WTC11 (cell line): ENCODE data around the gene TYROBP. TPM values are rescaled to one million over a fixed set of nuclear protein-coding genes. Genes with fewer than 3 reads are reported as not detected.
A peak's percentile ranks its signal among the peaks of the same experiment; 100 is the strongest.

Experiments
- ATAC-seq: fragments of 200-7000 bp; cut with Tn5 transposase; 2 replicates; pipeline ENCODE4 v1.10.0; 2021; ENCODE audit warnings: mild to moderate bottlenecking, moderate library complexity
- CTCF ChIA-PET: fragments of 300-600 bp; sonication (Branson Sonifier 250); formaldehyde crosslinking; loops from one replicate; lab custom pipeline; 2021; ENCODE audit warnings: antibody characterized with exemption; lab: Charles Lee
- POLR2A ChIA-PET: fragments of 350-600 bp; sonication (Branson Sonifier 250); formaldehyde crosslinking; loops from one replicate; lab custom pipeline; 2021; ENCODE audit warnings: antibody characterized with exemption; lab: Charles Lee
- DNase-seq: peaks from one replicate; pipeline ENCODE4 v3.0.0; 2021; ENCODE audit warnings: low spot score
- H3K27ac Mint-ChIP-seq: 2 replicates; pipeline ENCODE4 v1.8.0; 2021; ENCODE audit warnings: mixed read lengths
- H3K27me3 Mint-ChIP-seq: 2 replicates; pipeline ENCODE4 v1.8.0; 2021; ENCODE audit warnings: low read depth, mild to moderate bottlenecking, moderate library complexity, mixed read lengths
- H3K36me3 Mint-ChIP-seq: 2 replicates; pipeline ENCODE4 v1.8.0; 2021; ENCODE audit warnings: mixed read lengths
- H3K4me1 Mint-ChIP-seq: 2 replicates; pipeline ENCODE4 v1.8.0; 2022; ENCODE audit warnings: mixed read lengths
- H3K4me3 Mint-ChIP-seq: 2 replicates; pipeline ENCODE4 v1.8.0; 2021; ENCODE audit warnings: mild to moderate bottlenecking, moderate library complexity, mixed read lengths
- H3K9me3 Mint-ChIP-seq: 2 replicates; pipeline ENCODE4 v1.8.0; 2021; ENCODE audit warnings: mixed read lengths
- CREB1 ChIP-seq: sonication (generic); formaldehyde crosslinking; IDR thresholded peaks from 2 replicates; pipeline ENCODE4 v1.8.0; 2023; ENCODE audit warnings: mild to moderate bottlenecking, missing genetic modification reagents
- ELF4 ChIP-seq: sonication (generic); formaldehyde crosslinking; IDR thresholded peaks from 2 replicates; pipeline ENCODE4 v1.8.1; 2022; ENCODE audit warnings: low read depth, mild to moderate bottlenecking, moderate library complexity, missing genetic modification reagents
- ESRRA ChIP-seq: sonication (generic); formaldehyde crosslinking; IDR thresholded peaks from 2 replicates; pipeline ENCODE4 v1.8.1; 2022; ENCODE audit warnings: mild to moderate bottlenecking, missing genetic modification reagents, borderline replicate concordance
- GABPB1 ChIP-seq: sonication (generic); formaldehyde crosslinking; IDR thresholded peaks from 2 replicates; pipeline ENCODE4 v1.8.1; 2023; ENCODE audit warnings: mild to moderate bottlenecking, missing genetic modification reagents
- GRHL2 ChIP-seq: fragments of 250-450 bp; sonication (Bioruptor Pico); IDR thresholded peaks from 2 replicates; pipeline ENCODE4 v1.8.0; 2022; ENCODE audit warnings: mild to moderate bottlenecking, moderate library complexity; ENCODE audit not compliant: insufficient replicate concordance, severe bottlenecking
- NR1H2 ChIP-seq: sonication (generic); formaldehyde crosslinking; IDR thresholded peaks from 2 replicates; pipeline ENCODE4 v1.9.0; 2021; ENCODE audit warnings: mild to moderate bottlenecking, moderate library complexity, missing genetic modification reagents
- PRRX2 ChIP-seq: fragments of 250-450 bp; sonication (Bioruptor Pico); IDR thresholded peaks from 2 replicates; pipeline ENCODE4 v1.8.0; 2021; ENCODE audit warnings: mild to moderate bottlenecking
- RORB ChIP-seq: fragments of 250-450 bp; sonication (Bioruptor Pico); IDR thresholded peaks from 2 replicates; pipeline ENCODE4 v1.9.0; 2021; ENCODE audit warnings: mild to moderate bottlenecking
- SMAD3 ChIP-seq: sonication (generic); formaldehyde crosslinking; IDR thresholded peaks from 2 replicates; pipeline ENCODE4 v1.8.0; 2022; ENCODE audit warnings: missing genetic modification reagents, mild to moderate bottlenecking, borderline replicate concordance
- SMAD4 ChIP-seq: sonication (generic); formaldehyde crosslinking; IDR thresholded peaks from 2 replicates; pipeline ENCODE4 v1.8.0; 2022; ENCODE audit warnings: mild to moderate bottlenecking, missing genetic modification reagents
- TEAD4 ChIP-seq: sonication (generic); formaldehyde crosslinking; IDR thresholded peaks from 2 replicates; pipeline ENCODE4 v1.8.0; 2022; ENCODE audit warnings: mild to moderate bottlenecking, missing genetic modification reagents
- ZNF121 ChIP-seq: sonication (generic); formaldehyde crosslinking; IDR thresholded peaks from 2 replicates; pipeline ENCODE4 v1.8.0; 2023; ENCODE audit warnings: missing genetic modification reagents
- ZNF671 ChIP-seq: fragments of 250-450 bp; sonication (Bioruptor Pico); IDR thresholded peaks from 2 replicates; pipeline ENCODE4 v1.8.0; 2021; ENCODE audit warnings: mild to moderate bottlenecking
- total RNA-seq: library from RNA; stranded (reverse); gene quantifications from 3 replicates; pipeline ENCODE4 v1.2.3, GENCODE V29; 2021
- TF ChIP-seq, protein P1 (sequence below): sonication (generic); formaldehyde crosslinking; IDR thresholded peaks from 2 replicates; pipeline ENCODE4 v1.8.1; 2023; ENCODE audit warnings: mild to moderate bottlenecking, missing genetic modification reagents, moderate library complexity
- TF ChIP-seq, protein P2 (sequence below): sonication (generic); formaldehyde crosslinking; IDR thresholded peaks from 2 replicates; pipeline ENCODE4 v1.8.0; 2023; ENCODE audit warnings: missing genetic modification reagents, mild to moderate bottlenecking, borderline replicate concordance
- TF ChIP-seq, protein P3 (sequence below): fragments of 250-450 bp; sonication (Bioruptor Pico); IDR thresholded peaks from 2 replicates; pipeline ENCODE4 v1.9.0; 2021; ENCODE audit warnings: mild to moderate bottlenecking, borderline replicate concordance
- TF ChIP-seq, protein P4 (sequence below): sonication (generic); formaldehyde crosslinking; IDR thresholded peaks from 2 replicates; pipeline ENCODE4 v1.8.1; 2023; ENCODE audit warnings: mild to moderate bottlenecking, missing genetic modification reagents
- TF ChIP-seq, protein P5 (sequence below): fragments of 250-450 bp; sonication (Bioruptor Pico); IDR thresholded peaks from 2 replicates; pipeline ENCODE4 v1.9.0; 2021; ENCODE audit warnings: moderate library complexity, mild to moderate bottlenecking, inconsistent platforms, borderline replicate concordance
- TF ChIP-seq, protein P6 (sequence below): sonication (generic); formaldehyde crosslinking; conservative IDR thresholded peaks from 2 replicates; pipeline ENCODE4 v1.8.1; 2022; ENCODE audit warnings: mild to moderate bottlenecking, missing genetic modification reagents
- TF ChIP-seq, protein P7 (sequence below): sonication (generic); formaldehyde crosslinking; IDR thresholded peaks from 2 replicates; pipeline ENCODE4 v1.8.0; 2023; ENCODE audit warnings: mild to moderate bottlenecking, missing genetic modification reagents

The TYROBP gene
- total RNA-seq, 1 experiment from 2014 or later: 0.46 TPM

DNA sequence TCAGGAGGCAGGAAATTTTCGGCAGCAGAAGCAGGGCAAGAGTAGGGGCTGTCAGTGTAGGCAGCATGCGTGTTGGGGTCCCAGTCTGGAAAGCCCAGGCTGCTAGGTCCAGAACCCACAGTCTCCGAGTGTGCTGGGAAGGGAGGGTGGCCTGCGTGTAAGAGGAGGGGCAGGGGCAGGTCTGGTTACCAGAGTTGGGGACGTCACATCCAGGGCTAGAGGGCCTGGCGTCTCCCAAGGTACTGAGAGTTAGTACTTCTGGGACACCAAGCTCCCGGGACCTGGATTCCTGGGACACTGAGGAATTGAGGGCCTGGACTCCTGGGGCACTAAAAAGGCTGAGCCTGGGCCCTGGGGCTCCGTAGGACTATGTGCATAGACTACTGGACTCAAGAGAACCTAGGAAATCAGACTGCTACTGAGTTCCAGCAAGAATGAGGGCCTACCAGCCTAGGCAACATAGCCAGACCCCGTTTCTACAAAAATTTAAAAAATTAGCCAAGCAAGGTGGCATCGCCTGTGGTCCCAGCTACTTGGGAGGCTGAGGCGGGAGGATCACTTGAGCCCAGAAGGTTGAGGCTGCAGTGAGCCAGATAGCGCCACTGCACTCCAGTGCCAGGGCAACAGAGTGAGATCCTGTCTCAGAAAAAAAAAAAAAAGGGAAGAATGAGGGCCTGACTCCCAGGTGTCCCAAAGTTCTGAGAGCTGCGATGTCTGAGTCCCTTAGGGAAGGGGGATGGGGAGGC lies 10.2 kb downstream of the TYROBP start:
- DNase-seq (no peak), ATAC-seq (no peak)
- POLR2A ChIA-PET: interaction anchor here (0.7 kb wide), 2 partner anchors 244 to 926 kb away, joined by 3 to 5 read pairs; no protein-coding TSS in a partner anchor
- peaks cover 31% of the 10 kb centered on the region for H3K36me3 Mint-ChIP-seq
- H3K9me3 Mint-ChIP-seq: no peaks in the 10 kb centered on the region
- peaks cover 11% of the 10 kb centered on the region for H3K4me1 Mint-ChIP-seq
- CTCF ChIA-PET: interaction anchor here (0.7 kb wide), 1 partner anchor 33 kb away, joined by 3 read pairs; no protein-coding TSS in a partner anchor
- peaks cover 11% of the 10 kb centered on the region for H3K27me3 Mint-ChIP-seq
- H3K4me3 Mint-ChIP-seq: peak overlapping the region; percentile 93
- TF ChIP-seq SMAD4 (CRISPR knock-in tag): no peak
- TF ChIP-seq GABPB1 (CRISPR knock-in tag): no peak
- TF ChIP-seq TEAD4 (CRISPR knock-in tag): no peak
- TF ChIP-seq, protein P1, sequence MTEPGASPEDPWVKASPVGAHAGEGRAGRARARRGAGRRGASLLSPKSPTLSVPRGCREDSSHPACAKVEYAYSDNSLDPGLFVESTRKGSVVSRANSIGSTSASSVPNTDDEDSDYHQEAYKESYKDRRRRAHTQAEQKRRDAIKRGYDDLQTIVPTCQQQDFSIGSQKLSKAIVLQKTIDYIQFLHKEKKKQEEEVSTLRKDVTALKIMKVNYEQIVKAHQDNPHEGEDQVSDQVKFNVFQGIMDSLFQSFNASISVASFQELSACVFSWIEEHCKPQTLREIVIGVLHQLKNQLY (CRISPR knock-in tag): no peak
- TF ChIP-seq, protein P2, sequence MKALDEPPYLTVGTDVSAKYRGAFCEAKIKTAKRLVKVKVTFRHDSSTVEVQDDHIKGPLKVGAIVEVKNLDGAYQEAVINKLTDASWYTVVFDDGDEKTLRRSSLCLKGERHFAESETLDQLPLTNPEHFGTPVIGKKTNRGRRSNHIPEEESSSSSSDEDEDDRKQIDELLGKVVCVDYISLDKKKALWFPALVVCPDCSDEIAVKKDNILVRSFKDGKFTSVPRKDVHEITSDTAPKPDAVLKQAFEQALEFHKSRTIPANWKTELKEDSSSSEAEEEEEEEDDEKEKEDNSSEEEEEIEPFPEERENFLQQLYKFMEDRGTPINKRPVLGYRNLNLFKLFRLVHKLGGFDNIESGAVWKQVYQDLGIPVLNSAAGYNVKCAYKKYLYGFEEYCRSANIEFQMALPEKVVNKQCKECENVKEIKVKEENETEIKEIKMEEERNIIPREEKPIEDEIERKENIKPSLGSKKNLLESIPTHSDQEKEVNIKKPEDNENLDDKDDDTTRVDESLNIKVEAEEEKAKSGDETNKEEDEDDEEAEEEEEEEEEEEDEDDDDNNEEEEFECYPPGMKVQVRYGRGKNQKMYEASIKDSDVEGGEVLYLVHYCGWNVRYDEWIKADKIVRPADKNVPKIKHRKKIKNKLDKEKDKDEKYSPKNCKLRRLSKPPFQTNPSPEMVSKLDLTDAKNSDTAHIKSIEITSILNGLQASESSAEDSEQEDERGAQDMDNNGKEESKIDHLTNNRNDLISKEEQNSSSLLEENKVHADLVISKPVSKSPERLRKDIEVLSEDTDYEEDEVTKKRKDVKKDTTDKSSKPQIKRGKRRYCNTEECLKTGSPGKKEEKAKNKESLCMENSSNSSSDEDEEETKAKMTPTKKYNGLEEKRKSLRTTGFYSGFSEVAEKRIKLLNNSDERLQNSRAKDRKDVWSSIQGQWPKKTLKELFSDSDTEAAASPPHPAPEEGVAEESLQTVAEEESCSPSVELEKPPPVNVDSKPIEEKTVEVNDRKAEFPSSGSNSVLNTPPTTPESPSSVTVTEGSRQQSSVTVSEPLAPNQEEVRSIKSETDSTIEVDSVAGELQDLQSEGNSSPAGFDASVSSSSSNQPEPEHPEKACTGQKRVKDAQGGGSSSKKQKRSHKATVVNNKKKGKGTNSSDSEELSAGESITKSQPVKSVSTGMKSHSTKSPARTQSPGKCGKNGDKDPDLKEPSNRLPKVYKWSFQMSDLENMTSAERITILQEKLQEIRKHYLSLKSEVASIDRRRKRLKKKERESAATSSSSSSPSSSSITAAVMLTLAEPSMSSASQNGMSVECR (CRISPR knock-in tag): no peak
- TF ChIP-seq SMAD3 (CRISPR knock-in tag): no peak
- no peak for TF ChIP-seq NR1H2
- TF ChIP-seq, protein P3, sequence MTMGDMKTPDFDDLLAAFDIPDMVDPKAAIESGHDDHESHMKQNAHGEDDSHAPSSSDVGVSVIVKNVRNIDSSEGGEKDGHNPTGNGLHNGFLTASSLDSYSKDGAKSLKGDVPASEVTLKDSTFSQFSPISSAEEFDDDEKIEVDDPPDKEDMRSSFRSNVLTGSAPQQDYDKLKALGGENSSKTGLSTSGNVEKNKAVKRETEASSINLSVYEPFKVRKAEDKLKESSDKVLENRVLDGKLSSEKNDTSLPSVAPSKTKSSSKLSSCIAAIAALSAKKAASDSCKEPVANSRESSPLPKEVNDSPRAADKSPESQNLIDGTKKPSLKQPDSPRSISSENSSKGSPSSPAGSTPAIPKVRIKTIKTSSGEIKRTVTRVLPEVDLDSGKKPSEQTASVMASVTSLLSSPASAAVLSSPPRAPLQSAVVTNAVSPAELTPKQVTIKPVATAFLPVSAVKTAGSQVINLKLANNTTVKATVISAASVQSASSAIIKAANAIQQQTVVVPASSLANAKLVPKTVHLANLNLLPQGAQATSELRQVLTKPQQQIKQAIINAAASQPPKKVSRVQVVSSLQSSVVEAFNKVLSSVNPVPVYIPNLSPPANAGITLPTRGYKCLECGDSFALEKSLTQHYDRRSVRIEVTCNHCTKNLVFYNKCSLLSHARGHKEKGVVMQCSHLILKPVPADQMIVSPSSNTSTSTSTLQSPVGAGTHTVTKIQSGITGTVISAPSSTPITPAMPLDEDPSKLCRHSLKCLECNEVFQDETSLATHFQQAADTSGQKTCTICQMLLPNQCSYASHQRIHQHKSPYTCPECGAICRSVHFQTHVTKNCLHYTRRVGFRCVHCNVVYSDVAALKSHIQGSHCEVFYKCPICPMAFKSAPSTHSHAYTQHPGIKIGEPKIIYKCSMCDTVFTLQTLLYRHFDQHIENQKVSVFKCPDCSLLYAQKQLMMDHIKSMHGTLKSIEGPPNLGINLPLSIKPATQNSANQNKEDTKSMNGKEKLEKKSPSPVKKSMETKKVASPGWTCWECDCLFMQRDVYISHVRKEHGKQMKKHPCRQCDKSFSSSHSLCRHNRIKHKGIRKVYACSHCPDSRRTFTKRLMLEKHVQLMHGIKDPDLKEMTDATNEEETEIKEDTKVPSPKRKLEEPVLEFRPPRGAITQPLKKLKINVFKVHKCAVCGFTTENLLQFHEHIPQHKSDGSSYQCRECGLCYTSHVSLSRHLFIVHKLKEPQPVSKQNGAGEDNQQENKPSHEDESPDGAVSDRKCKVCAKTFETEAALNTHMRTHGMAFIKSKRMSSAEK (CRISPR knock-in tag): no peak
- no peak for TF ChIP-seq ELF4
- TF ChIP-seq, protein P4, sequence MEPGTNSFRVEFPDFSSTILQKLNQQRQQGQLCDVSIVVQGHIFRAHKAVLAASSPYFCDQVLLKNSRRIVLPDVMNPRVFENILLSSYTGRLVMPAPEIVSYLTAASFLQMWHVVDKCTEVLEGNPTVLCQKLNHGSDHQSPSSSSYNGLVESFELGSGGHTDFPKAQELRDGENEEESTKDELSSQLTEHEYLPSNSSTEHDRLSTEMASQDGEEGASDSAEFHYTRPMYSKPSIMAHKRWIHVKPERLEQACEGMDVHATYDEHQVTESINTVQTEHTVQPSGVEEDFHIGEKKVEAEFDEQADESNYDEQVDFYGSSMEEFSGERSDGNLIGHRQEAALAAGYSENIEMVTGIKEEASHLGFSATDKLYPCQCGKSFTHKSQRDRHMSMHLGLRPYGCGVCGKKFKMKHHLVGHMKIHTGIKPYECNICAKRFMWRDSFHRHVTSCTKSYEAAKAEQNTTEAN (CRISPR knock-in tag): no peak
- no peak for TF ChIP-seq CREB1
- TF ChIP-seq, protein P5, sequence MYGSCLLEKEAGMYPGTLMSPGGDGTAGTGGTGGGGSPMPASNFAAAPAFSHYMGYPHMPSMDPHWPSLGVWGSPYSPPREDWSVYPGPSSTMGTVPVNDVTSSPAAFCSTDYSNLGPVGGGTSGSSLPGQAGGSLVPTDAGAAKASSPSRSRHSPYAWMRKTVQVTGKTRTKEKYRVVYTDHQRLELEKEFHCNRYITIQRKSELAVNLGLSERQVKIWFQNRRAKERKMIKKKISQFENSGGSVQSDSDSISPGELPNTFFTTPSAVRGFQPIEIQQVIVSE (CRISPR knock-in tag): no peak
- TF ChIP-seq, protein P6, sequence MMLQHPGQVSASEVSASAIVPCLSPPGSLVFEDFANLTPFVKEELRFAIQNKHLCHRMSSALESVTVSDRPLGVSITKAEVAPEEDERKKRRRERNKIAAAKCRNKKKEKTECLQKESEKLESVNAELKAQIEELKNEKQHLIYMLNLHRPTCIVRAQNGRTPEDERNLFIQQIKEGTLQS (CRISPR knock-in tag): no peak
- TF ChIP-seq, protein P7, sequence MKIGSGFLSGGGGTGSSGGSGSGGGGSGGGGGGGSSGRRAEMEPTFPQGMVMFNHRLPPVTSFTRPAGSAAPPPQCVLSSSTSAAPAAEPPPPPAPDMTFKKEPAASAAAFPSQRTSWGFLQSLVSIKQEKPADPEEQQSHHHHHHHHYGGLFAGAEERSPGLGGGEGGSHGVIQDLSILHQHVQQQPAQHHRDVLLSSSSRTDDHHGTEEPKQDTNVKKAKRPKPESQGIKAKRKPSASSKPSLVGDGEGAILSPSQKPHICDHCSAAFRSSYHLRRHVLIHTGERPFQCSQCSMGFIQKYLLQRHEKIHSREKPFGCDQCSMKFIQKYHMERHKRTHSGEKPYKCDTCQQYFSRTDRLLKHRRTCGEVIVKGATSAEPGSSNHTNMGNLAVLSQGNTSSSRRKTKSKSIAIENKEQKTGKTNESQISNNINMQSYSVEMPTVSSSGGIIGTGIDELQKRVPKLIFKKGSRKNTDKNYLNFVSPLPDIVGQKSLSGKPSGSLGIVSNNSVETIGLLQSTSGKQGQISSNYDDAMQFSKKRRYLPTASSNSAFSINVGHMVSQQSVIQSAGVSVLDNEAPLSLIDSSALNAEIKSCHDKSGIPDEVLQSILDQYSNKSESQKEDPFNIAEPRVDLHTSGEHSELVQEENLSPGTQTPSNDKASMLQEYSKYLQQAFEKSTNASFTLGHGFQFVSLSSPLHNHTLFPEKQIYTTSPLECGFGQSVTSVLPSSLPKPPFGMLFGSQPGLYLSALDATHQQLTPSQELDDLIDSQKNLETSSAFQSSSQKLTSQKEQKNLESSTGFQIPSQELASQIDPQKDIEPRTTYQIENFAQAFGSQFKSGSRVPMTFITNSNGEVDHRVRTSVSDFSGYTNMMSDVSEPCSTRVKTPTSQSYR: no peak
- TF ChIP-seq ZNF121: no peak
- no peak for TF ChIP-seq RORB (CRISPR knock-in tag)
- no peak for TF ChIP-seq ESRRA (CRISPR knock-in tag)
- no peak for TF ChIP-seq GRHL2 (CRISPR knock-in tag)
- TF ChIP-seq PRRX2: no peak
- no peak for TF ChIP-seq ZNF671 (CRISPR knock-in tag)
- TF ChIP-seq, all 79 proteins: peak for 0
- H3K27ac Mint-ChIP-seq: no peak overlapping the region
